ENCODE data around the gene GRPR.

GRCh38 chrX:16141422-16142245, 18.3 kb downstream of the GRPR start:
- TF ChIP-seq CTCF (conservative IDR thresholded peaks at IDR 0.05 in 1 of 2, IDR thresholded peaks at IDR 0.05 in 1 of 2; ENCODE audit: low read depth in 1 of 2, low read length in 2 of 2) (no peak), EZH2 (IDR thresholded peaks at IDR 0.05; ENCODE audit: low read length, missing control alignments) (no peak)
